ENCODE data around the gene MDK.

DNA sequence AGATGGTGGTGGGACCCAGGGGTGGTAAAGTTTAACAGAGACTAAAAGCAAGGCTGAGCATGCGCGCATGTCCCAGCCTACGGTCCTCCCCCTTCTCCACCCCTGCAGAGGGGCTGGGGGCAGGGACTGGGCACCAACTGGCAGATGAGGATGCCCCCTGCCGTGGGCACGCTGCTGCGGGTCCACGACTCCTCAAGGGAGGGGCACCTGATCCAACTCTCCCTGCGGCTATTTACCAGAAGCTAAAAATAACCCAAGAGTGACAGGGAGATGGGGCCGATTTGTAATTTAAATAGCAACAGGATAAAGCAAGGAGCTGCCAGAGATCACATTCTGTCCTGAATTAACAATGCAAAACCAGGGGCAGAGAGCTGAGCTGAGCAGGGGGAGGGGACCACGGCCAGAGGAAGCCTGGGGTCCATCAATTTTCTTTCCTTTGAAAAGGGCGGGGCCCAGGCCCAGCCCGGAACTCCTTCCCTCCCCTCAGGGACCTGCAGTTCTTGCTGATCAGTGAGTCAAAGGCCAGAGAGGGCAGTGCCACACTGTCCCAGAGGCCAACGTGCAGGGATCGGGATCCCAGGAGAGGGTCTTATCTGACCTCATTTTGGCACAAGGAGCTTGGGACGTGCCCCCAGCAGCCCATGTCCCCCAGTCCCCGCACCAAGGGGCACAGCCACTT is 42.3 kb upstream of the MDK start:
- TF ChIP-seq, protein P1, sequence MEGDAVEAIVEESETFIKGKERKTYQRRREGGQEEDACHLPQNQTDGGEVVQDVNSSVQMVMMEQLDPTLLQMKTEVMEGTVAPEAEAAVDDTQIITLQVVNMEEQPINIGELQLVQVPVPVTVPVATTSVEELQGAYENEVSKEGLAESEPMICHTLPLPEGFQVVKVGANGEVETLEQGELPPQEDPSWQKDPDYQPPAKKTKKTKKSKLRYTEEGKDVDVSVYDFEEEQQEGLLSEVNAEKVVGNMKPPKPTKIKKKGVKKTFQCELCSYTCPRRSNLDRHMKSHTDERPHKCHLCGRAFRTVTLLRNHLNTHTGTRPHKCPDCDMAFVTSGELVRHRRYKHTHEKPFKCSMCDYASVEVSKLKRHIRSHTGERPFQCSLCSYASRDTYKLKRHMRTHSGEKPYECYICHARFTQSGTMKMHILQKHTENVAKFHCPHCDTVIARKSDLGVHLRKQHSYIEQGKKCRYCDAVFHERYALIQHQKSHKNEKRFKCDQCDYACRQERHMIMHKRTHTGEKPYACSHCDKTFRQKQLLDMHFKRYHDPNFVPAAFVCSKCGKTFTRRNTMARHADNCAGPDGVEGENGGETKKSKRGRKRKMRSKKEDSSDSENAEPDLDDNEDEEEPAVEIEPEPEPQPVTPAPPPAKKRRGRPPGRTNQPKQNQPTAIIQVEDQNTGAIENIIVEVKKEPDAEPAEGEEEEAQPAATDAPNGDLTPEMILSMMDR (IDR thresholded peaks at IDR 0.05; ENCODE audit: low read depth, low read length, missing input control), result no peak
- TF ChIP-seq JUND (IDR thresholded peaks at IDR 0.05), result no peak
- no peak for TF ChIP-seq RAD21 (IDR thresholded peaks at IDR 0.05)
- TF ChIP-seq, protein P2, sequence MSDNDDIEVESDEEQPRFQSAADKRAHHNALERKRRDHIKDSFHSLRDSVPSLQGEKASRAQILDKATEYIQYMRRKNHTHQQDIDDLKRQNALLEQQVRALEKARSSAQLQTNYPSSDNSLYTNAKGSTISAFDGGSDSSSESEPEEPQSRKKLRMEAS (IDR thresholded peaks at IDR 0.05), result no peak
- TF ChIP-seq EGR1 (IDR thresholded peaks at IDR 0.05; ENCODE audit: low read depth in 2 of 2), result no peak
